ENCODE results near the gene ST8SIA4. TPM values are rescaled to one million over a fixed set of nuclear protein-coding genes. Genes with fewer than 3 reads are reported as not detected.
A peak's percentile ranks its signal among the peaks of the same experiment; 100 is the strongest.

Gene ST8SIA4
- total RNA-seq, 1 experiment from 2014 or later: 20.4 TPM

DNA sequence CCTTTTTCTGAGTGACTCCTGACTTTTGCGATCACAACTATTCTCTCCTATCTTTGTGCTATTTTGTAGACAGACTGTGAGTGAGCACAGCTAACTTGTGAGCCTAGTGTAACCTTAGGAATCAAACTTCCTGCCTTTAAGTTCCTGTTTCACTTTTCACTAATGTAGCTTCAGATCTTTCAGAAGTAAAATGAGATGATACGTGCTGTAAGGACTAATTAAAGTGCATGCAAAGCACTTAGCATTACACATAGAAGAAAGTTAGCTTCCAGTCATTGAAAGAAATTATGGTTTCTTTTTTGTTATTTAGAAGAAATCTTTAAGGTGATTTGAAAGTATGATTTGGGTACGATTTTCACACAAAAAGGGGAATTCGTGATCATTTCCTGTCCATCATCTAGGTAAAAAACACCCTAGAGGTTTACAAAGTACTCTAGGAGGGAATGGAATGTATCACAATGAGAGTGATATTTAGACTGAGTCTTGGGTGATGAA, 122.7 kb downstream of the ST8SIA4 start:
- Histone ChIP-seq H3K4me2 (ENCODE audit: low read depth, low read length, poor library complexity, severe bottlenecking) (peak overlapping the region; percentile 78), H3K27me3 (ENCODE audit: low read length) (no peaks in the 10 kb centered on the region), H3K4me3 (ENCODE audit: low read length) (peak overlapping the region; percentile 57), H3K79me2 (ENCODE audit: low read length) (no peaks in the 10 kb centered on the region), H3K27ac (ENCODE audit: low read length) (peak overlapping the region; percentile 96), H3K9me2 (replicated peaks; ENCODE audit: insufficient read depth, low read length) (no peaks in the 10 kb centered on the region), H3K4me1 (ENCODE audit: low read length) (peaks cover 81% of the 10 kb centered on the region), H3K9ac (ENCODE audit: low read length) (peak overlapping the region; percentile 71), H4K20me1 (ENCODE audit: insufficient read depth, low read depth, low read length) (no peaks in the 10 kb centered on the region), H2AFZ (ENCODE audit: low read length) (no peak overlapping the region), H3K36me3 (ENCODE audit: insufficient read depth, low read length) (no peaks in the 10 kb centered on the region), H3K9me3 (ENCODE audit: low read length) (no peaks in the 10 kb centered on the region)
- peak; percentile 90 for DNase-seq

GRCh38 chr5:100779669-100780375, 123.3 kb downstream of the ST8SIA4 start:
- Histone ChIP-seq H3K9ac (ENCODE audit: low read length) (peak overlapping the region; percentile 71), H3K4me3 (ENCODE audit: low read length) (peak overlapping the region; percentile 57), H3K27ac (ENCODE audit: low read length) (peak overlapping the region; percentile 96), H3K4me2 (ENCODE audit: low read depth, low read length, poor library complexity, severe bottlenecking) (peak overlapping the region; percentile 78), H3K9me2 (replicated peaks; ENCODE audit: insufficient read depth, low read length) (no peaks in the 10 kb centered on the region), H3K9me3 (ENCODE audit: low read length) (no peaks in the 10 kb centered on the region), H3K79me2 (ENCODE audit: low read length) (no peaks in the 10 kb centered on the region), H3K4me1 (ENCODE audit: low read length) (peaks cover 87% of the 10 kb centered on the region), H3K27me3 (ENCODE audit: low read length) (no peaks in the 10 kb centered on the region), H3K36me3 (ENCODE audit: insufficient read depth, low read length) (no peaks in the 10 kb centered on the region), H2AFZ (ENCODE audit: low read length) (no peak overlapping the region), H4K20me1 (ENCODE audit: insufficient read depth, low read depth, low read length) (no peaks in the 10 kb centered on the region)
- DNase-seq: peak; percentile 69

GRCh38 chr5:100777680-100778300, 125.3 kb downstream of the ST8SIA4 start:
- Histone ChIP-seq H3K4me2 (ENCODE audit: low read depth, low read length, poor library complexity, severe bottlenecking) (peak overlapping the region; percentile 84), H3K27me3 (ENCODE audit: low read length) (no peaks in the 10 kb centered on the region), H3K79me2 (ENCODE audit: low read length) (no peaks in the 10 kb centered on the region), H3K9me3 (ENCODE audit: low read length) (no peaks in the 10 kb centered on the region), H3K27ac (ENCODE audit: low read length) (peak overlapping the region; percentile 96), H3K9ac (ENCODE audit: low read length) (peak overlapping the region; percentile 59), H3K9me2 (replicated peaks; ENCODE audit: insufficient read depth, low read length) (no peaks in the 10 kb centered on the region), H3K4me3 (ENCODE audit: low read length) (peak overlapping the region; percentile 55), H4K20me1 (ENCODE audit: insufficient read depth, low read depth, low read length) (no peaks in the 10 kb centered on the region), H3K36me3 (ENCODE audit: insufficient read depth, low read length) (no peaks in the 10 kb centered on the region), H3K4me1 (ENCODE audit: low read length) (peaks cover 78% of the 10 kb centered on the region), H2AFZ (ENCODE audit: low read length) (peak overlapping the region; percentile 42; the same call in 1 of the 2 replicates)
- peak; percentile 93 for DNase-seq

DNA sequence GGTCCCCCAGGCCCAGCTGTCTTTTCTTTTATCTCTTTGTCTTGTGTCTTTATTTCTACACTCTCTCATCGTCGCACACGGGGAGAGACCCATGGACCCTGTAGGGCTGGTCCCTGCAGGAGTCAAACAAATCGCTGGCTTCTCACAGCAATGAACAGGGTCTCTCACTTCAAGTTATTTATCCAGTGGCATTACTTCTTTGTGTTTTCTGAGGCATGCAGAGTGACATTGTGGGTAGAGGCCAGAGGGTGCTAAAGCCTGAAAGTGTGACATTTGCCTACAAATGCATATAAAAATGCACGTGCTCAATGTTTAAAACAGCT, 127.6 kb downstream of the ST8SIA4 start:
- peak; percentile 79 for DNase-seq
- Histone ChIP-seq H3K27ac (ENCODE audit: low read length) (peak overlapping the region; percentile 96), H3K4me1 (ENCODE audit: low read length) (peaks cover 57% of the 10 kb centered on the region), H2AFZ (ENCODE audit: low read length) (peak overlapping the region; percentile 68; the same call in 1 of the 2 replicates), H3K36me3 (ENCODE audit: insufficient read depth, low read length) (no peaks in the 10 kb centered on the region), H3K4me3 (ENCODE audit: low read length) (no peak overlapping the region), H3K79me2 (ENCODE audit: low read length) (no peaks in the 10 kb centered on the region), H3K27me3 (ENCODE audit: low read length) (no peaks in the 10 kb centered on the region), H3K9me2 (replicated peaks; ENCODE audit: insufficient read depth, low read length) (no peaks in the 10 kb centered on the region), H3K4me2 (ENCODE audit: low read depth, low read length, poor library complexity, severe bottlenecking) (peak overlapping the region; percentile 48), H4K20me1 (ENCODE audit: insufficient read depth, low read depth, low read length) (no peaks in the 10 kb centered on the region), H3K9ac (ENCODE audit: low read length) (peak overlapping the region; percentile 47), H3K9me3 (ENCODE audit: low read length) (no peaks in the 10 kb centered on the region)

DNA sequence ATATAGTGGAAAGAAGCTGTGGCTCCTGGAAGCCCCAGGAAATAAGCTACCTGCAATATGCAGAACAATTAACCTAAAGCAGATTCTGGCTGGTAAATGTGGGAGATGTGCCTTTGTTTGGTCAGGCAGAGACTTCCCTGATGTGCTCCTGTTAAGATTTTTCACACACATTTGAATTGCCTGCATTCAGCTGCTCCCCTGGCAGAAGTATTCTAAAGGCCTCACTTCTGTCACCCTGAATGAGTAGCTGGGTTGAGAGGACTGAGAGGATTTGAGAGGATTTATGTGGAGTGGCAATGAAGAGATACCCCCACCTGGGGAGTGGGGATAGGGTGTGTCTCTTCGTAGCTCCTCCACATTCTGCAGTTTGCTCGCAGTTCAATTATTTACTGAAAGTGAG, 130.5 kb downstream of the ST8SIA4 start:
- Histone ChIP-seq H3K4me1 (ENCODE audit: low read length) (peaks cover 28% of the 10 kb centered on the region), H3K27ac (ENCODE audit: low read length) (no peak overlapping the region), H3K4me3 (ENCODE audit: low read length) (no peak overlapping the region), H3K9me3 (ENCODE audit: low read length) (no peaks in the 10 kb centered on the region), H3K9me2 (replicated peaks; ENCODE audit: insufficient read depth, low read length) (no peaks in the 10 kb centered on the region), H4K20me1 (ENCODE audit: insufficient read depth, low read depth, low read length) (no peaks in the 10 kb centered on the region), H3K36me3 (ENCODE audit: insufficient read depth, low read length) (no peaks in the 10 kb centered on the region), H3K4me2 (ENCODE audit: low read depth, low read length, poor library complexity, severe bottlenecking) (no peak overlapping the region), H2AFZ (ENCODE audit: low read length) (no peak overlapping the region), H3K27me3 (ENCODE audit: low read length) (no peaks in the 10 kb centered on the region), H3K9ac (ENCODE audit: low read length) (no peak overlapping the region), H3K79me2 (ENCODE audit: low read length) (no peaks in the 10 kb centered on the region)
- DNase-seq: no peak

- no peaks in the 10 kb centered on the region for H3K27me3 ChIP-seq (ENCODE audit: low read length)
- H2AFZ ChIP-seq (ENCODE audit: low read length): no peak overlapping the region
- no peaks in the 10 kb centered on the region for H4K20me1 ChIP-seq (ENCODE audit: insufficient read depth, low read depth, low read length)
- no peak overlapping the region for H3K27ac ChIP-seq (ENCODE audit: low read length)
- no peaks in the 10 kb centered on the region for H3K79me2 ChIP-seq (ENCODE audit: low read length)
- H3K9me2 ChIP-seq (replicated peaks; ENCODE audit: insufficient read depth, low read length): no peaks in the 10 kb centered on the region
- no peak overlapping the region for H3K4me3 ChIP-seq (ENCODE audit: low read length)
- no peaks in the 10 kb centered on the region for H3K9me3 ChIP-seq (ENCODE audit: low read length)
- H3K9ac ChIP-seq (ENCODE audit: low read length): no peak overlapping the region
- DNase-seq: no peak
- no peaks in the 10 kb centered on the region for H3K36me3 ChIP-seq (ENCODE audit: insufficient read depth, low read length)
- H3K4me1 ChIP-seq (ENCODE audit: low read length): peaks cover 23% of the 10 kb centered on the region
- no peak overlapping the region for H3K4me2 ChIP-seq (ENCODE audit: low read depth, low read length, poor library complexity, severe bottlenecking)
Measured at GRCh38 chr5:100772006-100772405, 131.1 kb downstream of the ST8SIA4 start.

DNA sequence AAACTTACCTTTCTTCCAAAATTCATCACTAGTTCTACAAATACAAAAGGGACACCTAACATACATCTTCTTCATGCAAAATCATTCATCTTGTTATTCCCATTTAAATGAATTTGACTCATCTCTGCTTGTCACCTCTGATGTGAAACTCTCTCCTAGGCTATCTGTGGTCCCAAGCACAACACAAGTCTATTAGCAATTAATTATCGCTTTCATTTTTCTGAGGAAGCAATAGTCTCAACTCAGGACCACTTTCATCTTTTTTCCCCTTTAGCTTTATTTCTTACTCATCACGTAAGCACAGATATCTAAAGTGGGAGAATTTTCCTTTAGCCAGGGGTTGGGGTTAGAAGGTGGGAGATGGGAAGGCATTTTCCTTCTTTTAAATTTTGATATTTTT, 131.9 kb downstream of the ST8SIA4 start:
- no peaks in the 10 kb centered on the region for H3K36me3 ChIP-seq (ENCODE audit: insufficient read depth, low read length)
- H3K9ac ChIP-seq (ENCODE audit: low read length): no peak overlapping the region
- H2AFZ ChIP-seq (ENCODE audit: low read length): no peak overlapping the region
- H3K9me3 ChIP-seq (ENCODE audit: low read length): no peaks in the 10 kb centered on the region
- no peak for DNase-seq
- no peaks in the 10 kb centered on the region for H4K20me1 ChIP-seq (ENCODE audit: insufficient read depth, low read depth, low read length)
- H3K79me2 ChIP-seq (ENCODE audit: low read length): no peaks in the 10 kb centered on the region
- no peak overlapping the region for H3K4me2 ChIP-seq (ENCODE audit: low read depth, low read length, poor library complexity, severe bottlenecking)
- no peaks in the 10 kb centered on the region for H3K27me3 ChIP-seq (ENCODE audit: low read length)
- H3K4me1 ChIP-seq (ENCODE audit: low read length): peaks cover 14% of the 10 kb centered on the region
- H3K9me2 ChIP-seq (replicated peaks; ENCODE audit: insufficient read depth, low read length): no peaks in the 10 kb centered on the region
- H3K27ac ChIP-seq (ENCODE audit: low read length): no peak overlapping the region
- no peak overlapping the region for H3K4me3 ChIP-seq (ENCODE audit: low read length)

- H4K20me1 ChIP-seq (ENCODE audit: insufficient read depth, low read depth, low read length): no peaks in the 10 kb centered on the region
- no peaks in the 10 kb centered on the region; the same call in 1 of the 2 replicates for H3K4me1 ChIP-seq (ENCODE audit: low read length)
- no peaks in the 10 kb centered on the region for H3K36me3 ChIP-seq (ENCODE audit: insufficient read depth, low read length)
- H3K27me3 ChIP-seq (ENCODE audit: low read length): no peaks in the 10 kb centered on the region
- no peaks in the 10 kb centered on the region for H3K9me3 ChIP-seq (ENCODE audit: low read length)
- H3K9ac ChIP-seq (ENCODE audit: low read length): no peak overlapping the region
- H3K4me3 ChIP-seq (ENCODE audit: low read length): no peak overlapping the region
- H2AFZ ChIP-seq (ENCODE audit: low read length): no peak overlapping the region
- H3K27ac ChIP-seq (ENCODE audit: low read length): no peak overlapping the region
- DNase-seq: no peak
- H3K79me2 ChIP-seq (ENCODE audit: low read length): no peaks in the 10 kb centered on the region
- no peaks in the 10 kb centered on the region for H3K9me2 ChIP-seq (replicated peaks; ENCODE audit: insufficient read depth, low read length)
- no peak overlapping the region for H3K4me2 ChIP-seq (ENCODE audit: low read depth, low read length, poor library complexity, severe bottlenecking)
Measured at GRCh38 chr5:100768221-100768620, 134.9 kb downstream of the ST8SIA4 start.

Data from Karpas-422 (cell line).